Uterus (tissue), 2 donors: Measurements from ENCODE around the gene PROX1.

ENCODE experiments used
- POLR2A ChIP-seq, 2 donors: fragments of 450-650 bp; IDR thresholded peaks; one replicate each; pipeline ENCODE4 v1.6.1; 2016; ENCODE audit warnings: antibody characterized with exemption in 2 of 2, mild to moderate bottlenecking in 1 of 2, moderate library complexity in 1 of 2
- TF ChIP-seq, protein P1 (sequence below), 4 experiments: fragments of 200-600 bp in 2 of 4; fragments of 450-650 bp in 2 of 4; sonication (generic) in 2 of 4; IDR thresholded peaks; one replicate each; pipeline ENCODE4 v1.5.1; 2016 to 2019; ENCODE audit warnings: antibody characterized with exemption in 4 of 4, mild to moderate bottlenecking in 2 of 4, moderate library complexity in 1 of 4

DNA sequence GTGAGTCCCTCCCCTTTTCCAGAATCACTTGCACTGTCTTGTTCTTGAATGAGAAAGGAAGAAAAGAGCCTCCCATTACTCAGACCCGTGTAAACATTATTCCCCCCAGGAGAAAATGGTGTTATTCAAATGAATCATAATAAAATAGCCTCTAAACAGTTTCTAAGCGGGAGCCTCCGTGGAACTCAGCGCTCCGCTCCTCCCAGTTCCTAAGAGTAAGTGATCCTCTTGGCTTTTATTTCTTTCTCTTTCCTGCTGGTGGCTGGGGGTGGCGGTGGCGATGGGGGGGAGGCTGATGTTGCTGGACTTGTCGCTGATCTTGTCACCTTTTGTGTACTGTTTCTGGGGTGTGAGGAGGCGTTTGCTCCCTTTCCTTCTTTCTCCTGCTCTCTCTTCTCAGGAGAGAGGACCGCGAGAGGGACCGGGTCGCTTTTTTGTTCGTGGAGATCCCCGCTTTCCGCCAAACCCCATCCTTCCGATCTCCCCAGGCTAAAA, 781 bp downstream of the PROX1 start:
- TF ChIP-seq, protein P1, sequence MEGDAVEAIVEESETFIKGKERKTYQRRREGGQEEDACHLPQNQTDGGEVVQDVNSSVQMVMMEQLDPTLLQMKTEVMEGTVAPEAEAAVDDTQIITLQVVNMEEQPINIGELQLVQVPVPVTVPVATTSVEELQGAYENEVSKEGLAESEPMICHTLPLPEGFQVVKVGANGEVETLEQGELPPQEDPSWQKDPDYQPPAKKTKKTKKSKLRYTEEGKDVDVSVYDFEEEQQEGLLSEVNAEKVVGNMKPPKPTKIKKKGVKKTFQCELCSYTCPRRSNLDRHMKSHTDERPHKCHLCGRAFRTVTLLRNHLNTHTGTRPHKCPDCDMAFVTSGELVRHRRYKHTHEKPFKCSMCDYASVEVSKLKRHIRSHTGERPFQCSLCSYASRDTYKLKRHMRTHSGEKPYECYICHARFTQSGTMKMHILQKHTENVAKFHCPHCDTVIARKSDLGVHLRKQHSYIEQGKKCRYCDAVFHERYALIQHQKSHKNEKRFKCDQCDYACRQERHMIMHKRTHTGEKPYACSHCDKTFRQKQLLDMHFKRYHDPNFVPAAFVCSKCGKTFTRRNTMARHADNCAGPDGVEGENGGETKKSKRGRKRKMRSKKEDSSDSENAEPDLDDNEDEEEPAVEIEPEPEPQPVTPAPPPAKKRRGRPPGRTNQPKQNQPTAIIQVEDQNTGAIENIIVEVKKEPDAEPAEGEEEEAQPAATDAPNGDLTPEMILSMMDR (IDR thresholded peaks at IDR 0.05): no peak
- TF ChIP-seq POLR2A (IDR thresholded peaks at IDR 0.05): no peak
